NCI-H748 (cell line): ENCODE results near the gene PRKCE.

Source experiments
- DNase-seq: peaks from one replicate; lab custom pipeline; 2025; ENCODE audit not compliant: unreplicated experiment; lab: John Stamatoyannopoulos, UW

The PRKCE gene

GRCh38 chr2:46062637-46063412, 411.4 kb downstream of the PRKCE start:
- DNase-seq, result peak; percentile 66

GRCh38 chr2:46064396-46064795, 412.9 kb downstream of the PRKCE start:
- DNase-seq, result no peak

- no peak for DNase-seq
These were observed 413.7 kb downstream of the PRKCE start for GRCh38 chr2:46065152-46065551.

- DNase-seq, result no peak
These were observed 414.6 kb downstream of the PRKCE start for GRCh38 chr2:46066116-46066515.

- no peak for DNase-seq
These were observed 415.1 kb downstream of the PRKCE start for GRCh38 chr2:46066601-46067000.

- no peak for DNase-seq
These were observed 415.6 kb downstream of the PRKCE start for GRCh38 chr2:46067062-46067461.

GRCh38 chr2:46067501-46068305, 416.2 kb downstream of the PRKCE start:
- no peak for DNase-seq

GRCh38 chr2:46068636-46069035, 417.2 kb downstream of the PRKCE start:
- no peak for DNase-seq

- no peak for DNase-seq
These were observed 419.6 kb downstream of the PRKCE start for GRCh38 chr2:46071074-46071473.

- no peak for DNase-seq
These were observed 420.8 kb downstream of the PRKCE start for GRCh38 chr2:46072101-46072820.

GRCh38 chr2:46073540-46074046, 422.1 kb downstream of the PRKCE start:
- no peak for DNase-seq

- no peak for DNase-seq
These were observed 423.0 kb downstream of the PRKCE start for GRCh38 chr2:46074501-46074900.

- no peak for DNase-seq
These were observed 424.4 kb downstream of the PRKCE start for GRCh38 chr2:46075848-46076247.

- no peak for DNase-seq
These were observed 424.8 kb downstream of the PRKCE start for GRCh38 chr2:46076251-46076650.

- DNase-seq, result no peak
These were observed 425.4 kb downstream of the PRKCE start for GRCh38 chr2:46076875-46077274.

GRCh38 chr2:46077522-46078107, 426.1 kb downstream of the PRKCE start:
- DNase-seq, result no peak

GRCh38 chr2:46079985-46080560, 428.6 kb downstream of the PRKCE start:
- no peak for DNase-seq

- no peak for DNase-seq
These were observed 431.3 kb downstream of the PRKCE start for GRCh38 chr2:46082531-46083485.

GRCh38 chr2:46086578-46087070, 435.1 kb downstream of the PRKCE start:
- DNase-seq, result no peak
